Activated T-cell treated with anti-CD3 and anti-CD28 coated beads for 1 hour (primary cell): Measurements from ENCODE around the gene CCNK.

Experiments used
- DNase-seq: peaks from one replicate; pipeline ENCODE4 v3.0.0-alpha.2; 2020; ENCODE audit warnings: low read depth

CCNK gene

GRCh38 chr14:99480917-99481744 is at the start of gene CCNK:
TSS of gene CCNK (plus strand) at chr14:99481409. CDS start at chr14:99492678, 11,269 bp downstream.
- DNase-seq: peak; percentile 100

- DNase-seq: no peak
These were observed 49.2 kb upstream of the CCNK start for GRCh38 chr14:99431986-99432385.

GRCh38 chr14:99432485-99432884 is 48.7 kb upstream of the CCNK start:
- DNase-seq: no peak

- no peak for DNase-seq
These were observed 45.9 kb upstream of the CCNK start for GRCh38 chr14:99435327-99435726.

GRCh38 chr14:99436247-99437180 is 44.7 kb upstream of the CCNK start:
- DNase-seq: no peak

GRCh38 chr14:99437706-99438105 is 43.5 kb upstream of the CCNK start:
- no peak for DNase-seq

- no peak for DNase-seq
These were observed 40.9 kb upstream of the CCNK start for GRCh38 chr14:99440278-99440677.

GRCh38 chr14:99441157-99441870 is 39.9 kb upstream of the CCNK start:
- DNase-seq: no peak

- no peak for DNase-seq
These were observed 39.3 kb upstream of the CCNK start for GRCh38 chr14:99441918-99442317.

- no peak for DNase-seq
These were observed 35.3 kb upstream of the CCNK start for GRCh38 chr14:99445931-99446330.

GRCh38 chr14:99447739-99448138 is 33.5 kb upstream of the CCNK start:
- no peak for DNase-seq

GRCh38 chr14:99450266-99450665 is 30.9 kb upstream of the CCNK start:
- no peak for DNase-seq

GRCh38 chr14:99451234-99451633 is 30.0 kb upstream of the CCNK start:
- no peak for DNase-seq

- no peak for DNase-seq
These were observed 28.2 kb upstream of the CCNK start for GRCh38 chr14:99452968-99453367.

- DNase-seq: no peak
These were observed 27.0 kb upstream of the CCNK start for GRCh38 chr14:99454246-99454645.

GRCh38 chr14:99459481-99460100 is 21.6 kb upstream of the CCNK start:
- DNase-seq: no peak

- no peak for DNase-seq
These were observed 20.4 kb upstream of the CCNK start for GRCh38 chr14:99460793-99461192.

- DNase-seq: no peak
These were observed 19.7 kb upstream of the CCNK start for GRCh38 chr14:99461411-99462085.

GRCh38 chr14:99462210-99462609 is 19.0 kb upstream of the CCNK start:
- DNase-seq: no peak

GRCh38 chr14:99463974-99464373 is 17.2 kb upstream of the CCNK start:
- DNase-seq: no peak

GRCh38 chr14:99465288-99465687 is 15.9 kb upstream of the CCNK start:
- no peak for DNase-seq
